Measurements from ENCODE around the gene RAB5B. TPM values are rescaled to one million over a fixed set of nuclear protein-coding genes. Genes with fewer than 3 reads are reported as not detected.
A peak's percentile ranks its signal among the peaks of the same experiment; 100 is the strongest.

RAB5B gene
- total and polyA plus RNA-seq, 4 donors = 64.5 to 118 (median 91.3) TPM

DNA sequence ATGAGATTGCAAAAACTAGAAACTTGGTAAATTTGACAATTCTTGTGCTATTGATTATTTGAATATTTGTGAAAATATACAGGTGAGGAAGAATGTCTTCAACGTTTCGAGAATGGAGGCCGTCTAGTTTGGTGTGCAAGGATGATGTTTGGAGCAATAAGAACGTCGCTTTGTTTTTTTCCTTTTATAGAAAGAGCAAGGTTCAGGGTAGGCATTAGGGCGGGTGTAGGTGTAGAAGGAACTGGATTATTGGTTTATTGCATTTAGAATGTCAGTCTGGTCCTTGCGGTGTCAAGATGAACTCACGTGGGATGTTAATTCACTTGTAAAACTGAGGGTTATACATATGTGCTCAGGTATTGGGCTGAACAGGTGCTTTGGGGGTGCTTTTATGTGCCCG lies 69.0 kb downstream of the RAB5B start:
- ATAC-seq (ENCODE audit: insufficient read depth, low FRiP score) (no peak), DNase-seq (no peak)
- H3K36me3 ChIP-seq (ENCODE audit: control insufficient read depth in 4 of 4, insufficient read depth in 4 of 4, low read length in 4 of 4) = peaks cover 10 to 27% (median 20%) of the 10 kb centered on the region in 4 donors
- 38 to 40% methylated on average over 9 of the region's 9 CpGs for WGBS, 2 donors
- no peaks in the 10 kb centered on the region for H3K9me3 ChIP-seq (ENCODE audit: control insufficient read depth in 4 of 4, insufficient read depth in 3 of 4, low read length in 3 of 4)
- peaks cover 0 to 10% (median 9%) of the 10 kb centered on the region in 5 donors for H3K4me1 ChIP-seq (ENCODE audit: control insufficient read depth in 5 of 5, insufficient read depth in 5 of 5, low read length in 5 of 5)
- H3K27me3 ChIP-seq (ENCODE audit: control insufficient read depth in 3 of 3, insufficient read depth in 3 of 3, low read length in 2 of 3) = no peaks in the 10 kb centered on the region
- peak overlapping the region; percentile 68 for H3K4me3 ChIP-seq
- peak overlapping the region; percentile 91 to 92 for H3K9ac ChIP-seq (ENCODE audit: insufficient read depth in 1 of 2, low read length in 2 of 2)
- TF ChIP-seq, protein P1, sequence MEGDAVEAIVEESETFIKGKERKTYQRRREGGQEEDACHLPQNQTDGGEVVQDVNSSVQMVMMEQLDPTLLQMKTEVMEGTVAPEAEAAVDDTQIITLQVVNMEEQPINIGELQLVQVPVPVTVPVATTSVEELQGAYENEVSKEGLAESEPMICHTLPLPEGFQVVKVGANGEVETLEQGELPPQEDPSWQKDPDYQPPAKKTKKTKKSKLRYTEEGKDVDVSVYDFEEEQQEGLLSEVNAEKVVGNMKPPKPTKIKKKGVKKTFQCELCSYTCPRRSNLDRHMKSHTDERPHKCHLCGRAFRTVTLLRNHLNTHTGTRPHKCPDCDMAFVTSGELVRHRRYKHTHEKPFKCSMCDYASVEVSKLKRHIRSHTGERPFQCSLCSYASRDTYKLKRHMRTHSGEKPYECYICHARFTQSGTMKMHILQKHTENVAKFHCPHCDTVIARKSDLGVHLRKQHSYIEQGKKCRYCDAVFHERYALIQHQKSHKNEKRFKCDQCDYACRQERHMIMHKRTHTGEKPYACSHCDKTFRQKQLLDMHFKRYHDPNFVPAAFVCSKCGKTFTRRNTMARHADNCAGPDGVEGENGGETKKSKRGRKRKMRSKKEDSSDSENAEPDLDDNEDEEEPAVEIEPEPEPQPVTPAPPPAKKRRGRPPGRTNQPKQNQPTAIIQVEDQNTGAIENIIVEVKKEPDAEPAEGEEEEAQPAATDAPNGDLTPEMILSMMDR (IDR thresholded peaks at IDR 0.05; ENCODE audit: control extremely low read depth, extremely low read depth) = no peak
- peak overlapping the region in 1 of 2 donors; percentile 89 for H3K27ac ChIP-seq (ENCODE audit: low read depth in 1 of 2, low read length in 1 of 2)

Other genes starting within 250 kb of the RAB5B start
- gene CD63, start 245.1 kb upstream of the RAB5B start, total RNA-seq = 1,000 to 10,000 TPM in 1 of 2 donors, 100 to 1,000 TPM in 1; 516 to 1,425 TPM
- 1,000 to 10,000 TPM; 1,829 to 2,824 TPM for gene CD63, start 245.1 kb upstream of the RAB5B start, polyA plus RNA-seq
- 1 to 10 TPM; 2.8 to 8.3 TPM for gene GDF11, start 231.0 kb upstream of the RAB5B start, total RNA-seq
- gene GDF11, start 231.0 kb upstream of the RAB5B start, polyA plus RNA-seq = 1 to 10 TPM in 1 of 2 donors, under 1 TPM in 1; 0.93 to 3.5 TPM
- gene SARNP, start 156.4 kb upstream of the RAB5B start, total RNA-seq = 10 to 100 TPM; 51.9 to 76.7 TPM
- gene SARNP, start 156.4 kb upstream of the RAB5B start, polyA plus RNA-seq = 100 to 1,000 TPM in 1 of 2 donors, 10 to 100 TPM in 1; 87.7 to 102 TPM
- gene ORMDL2, start 156.0 kb upstream of the RAB5B start, total RNA-seq = 10 to 100 TPM; 22.4 to 69.2 TPM
- gene ORMDL2, start 156.0 kb upstream of the RAB5B start, polyA plus RNA-seq = 10 to 100 TPM; 94.6 to 98.1 TPM
- gene DNAJC14, start 144.5 kb upstream of the RAB5B start, total RNA-seq = 10 to 100 TPM; 24.9 to 33.0 TPM
- 10 to 100 TPM; 15.8 to 30.7 TPM for gene DNAJC14, start 144.5 kb upstream of the RAB5B start, polyA plus RNA-seq
- 10 to 100 TPM in 1 of 2 donors, 1 to 10 TPM in 1; 9.6 to 53.9 TPM for gene MMP19, start 131.1 kb upstream of the RAB5B start, total RNA-seq
- 10 to 100 TPM in 1 of 2 donors, 1 to 10 TPM in 1; 9.3 to 92.1 TPM for gene MMP19, start 131.1 kb upstream of the RAB5B start, polyA plus RNA-seq
- 10 to 100 TPM; 32.0 to 32.3 TPM for gene PYM1, start 46.2 kb upstream of the RAB5B start, total RNA-seq
- 10 to 100 TPM; 37.7 to 44.9 TPM for gene PYM1, start 46.2 kb upstream of the RAB5B start, polyA plus RNA-seq
- gene DGKA, start 42.9 kb upstream of the RAB5B start, total RNA-seq = 10 to 100 TPM; 33.7 to 41.1 TPM
- 10 to 100 TPM; 19.3 to 28.0 TPM for gene DGKA, start 42.9 kb upstream of the RAB5B start, polyA plus RNA-seq
- gene PMEL, start 8.0 kb upstream of the RAB5B start, total RNA-seq = 1 to 10 TPM in 1 of 2 donors, under 1 TPM in 1; 0.43 to 1.7 TPM
- 1 to 10 TPM; 1.0 to 1.1 TPM for gene PMEL, start 8.0 kb upstream of the RAB5B start, polyA plus RNA-seq
- gene CDK2, start 7.2 kb upstream of the RAB5B start, total RNA-seq = 10 to 100 TPM; 27.4 to 28.0 TPM
- 10 to 100 TPM; 13.0 to 25.5 TPM for gene CDK2, start 7.2 kb upstream of the RAB5B start, polyA plus RNA-seq
- gene SUOX, start 23.2 kb downstream of the RAB5B start, total RNA-seq = 10 to 100 TPM; 17.7 to 26.2 TPM
- gene SUOX, start 23.2 kb downstream of the RAB5B start, polyA plus RNA-seq = 10 to 100 TPM; 15.1 to 17.1 TPM
- gene IKZF4, start 47.0 kb downstream of the RAB5B start, total RNA-seq = 10 to 100 TPM in 1 of 2 donors, 1 to 10 TPM in 1; 7.0 to 10.7 TPM
- gene IKZF4, start 47.0 kb downstream of the RAB5B start, polyA plus RNA-seq = 1 to 10 TPM; 3.3 to 3.5 TPM
- gene RPS26, start 67.8 kb downstream of the RAB5B start, total RNA-seq = 10 to 100 TPM; 53.1 to 94.2 TPM
- 1,000 to 10,000 TPM; 1,088 to 1,477 TPM for gene RPS26, start 67.8 kb downstream of the RAB5B start, polyA plus RNA-seq
- gene ERBB3, start 106.1 kb downstream of the RAB5B start, total RNA-seq = 100 to 1,000 TPM in 1 of 2 donors, 10 to 100 TPM in 1; 67.9 to 191 TPM
- gene ERBB3, start 106.1 kb downstream of the RAB5B start, polyA plus RNA-seq = 10 to 100 TPM; 31.4 to 52.3 TPM
- gene PA2G4, start 130.5 kb downstream of the RAB5B start, total RNA-seq = 10 to 100 TPM; 80.2 to 81.3 TPM
- gene PA2G4, start 130.5 kb downstream of the RAB5B start, polyA plus RNA-seq = 100 to 1,000 TPM in 1 of 2 donors, 10 to 100 TPM in 1; 97.6 to 137 TPM
- 1,000 to 10,000 TPM; 1,569 to 3,132 TPM for gene RPL41, start 142.6 kb downstream of the RAB5B start, total RNA-seq
- gene RPL41, start 142.6 kb downstream of the RAB5B start, polyA plus RNA-seq = 1,000 to 10,000 TPM; 4,690 to 5,737 TPM
- gene ZC3H10, start 144.2 kb downstream of the RAB5B start, total RNA-seq = 1 to 10 TPM; 2.5 to 7.9 TPM
- gene ZC3H10, start 144.2 kb downstream of the RAB5B start, polyA plus RNA-seq = 1 to 10 TPM; 3.1 to 3.5 TPM
- 100 to 1,000 TPM in 1 of 2 donors, 10 to 100 TPM in 1; 57.4 to 131 TPM for gene ESYT1, start 154.2 kb downstream of the RAB5B start, total RNA-seq
- 10 to 100 TPM; 23.5 to 71.0 TPM for gene ESYT1, start 154.2 kb downstream of the RAB5B start, polyA plus RNA-seq
- 10 to 100 TPM; 39.1 to 46.1 TPM for gene MYL6B, start 178.5 kb downstream of the RAB5B start, total RNA-seq
- 10 to 100 TPM; 20.7 to 40.3 TPM for gene MYL6B, start 178.5 kb downstream of the RAB5B start, polyA plus RNA-seq
- 1,000 to 10,000 TPM; 1,471 to 1,783 TPM for gene MYL6, start 184.3 kb downstream of the RAB5B start, total RNA-seq
- 1,000 to 10,000 TPM; 2,612 to 3,593 TPM for gene MYL6, start 184.3 kb downstream of the RAB5B start, polyA plus RNA-seq
- gene SMARCC2, start 215.4 kb downstream of the RAB5B start, total RNA-seq = 10 to 100 TPM; 66.5 to 97.5 TPM
- 10 to 100 TPM; 23.9 to 29.0 TPM for gene SMARCC2, start 215.4 kb downstream of the RAB5B start, polyA plus RNA-seq
- 10 to 100 TPM; 49.5 to 54.6 TPM for gene RNF41, start 247.8 kb downstream of the RAB5B start, total RNA-seq
- 10 to 100 TPM; 18.1 to 40.6 TPM for gene RNF41, start 247.8 kb downstream of the RAB5B start, polyA plus RNA-seq

Measured in lung (tissue), 12 donors.